Tibial nerve (tissue), 4 donors: ENCODE data around the gene POU2AF3. TPM values are rescaled to one million over a fixed set of nuclear protein-coding genes. Genes with fewer than 3 reads are reported as not detected.

ENCODE experiments used
- DNase-seq, 2 donors: peaks; one replicate each; pipeline ENCODE4 v3.0.0-alpha.2; 2019; ENCODE audit warnings: low spot score in 2 of 2
- H3K27ac ChIP-seq, 4 donors: fragments of 200-600 bp; sonication (generic) in 3 of 4; one replicate each; pipeline ENCODE4 v1.5.1; 2017 to 2019; ENCODE audit warnings: mild to moderate bottlenecking in 1 of 4
- H3K27me3 ChIP-seq, 2 donors: fragments of 200-600 bp; sonication (generic) in 1 of 2; one replicate each; pipeline versions ENCODE4 v1.5.1 to v1.6.0; 2017 to 2019
- H3K36me3 ChIP-seq, 3 donors: fragments of 200-600 bp; sonication (generic); one replicate each; pipeline ENCODE4 v1.5.1; 2018 to 2019
- H3K4me1 ChIP-seq, 4 donors: fragments of 200-600 bp; sonication (generic) in 3 of 4; one replicate each; pipeline ENCODE4 v1.5.1; 2017 to 2019
- H3K4me3 ChIP-seq, 4 donors: fragments of 200-600 bp; sonication (generic) in 3 of 4; one replicate each; pipeline ENCODE4 v1.5.1; 2017 to 2019; ENCODE audit warnings: mild to moderate bottlenecking in 1 of 4, moderate library complexity in 1 of 4
- H3K9me3 ChIP-seq, 4 donors: fragments of 200-600 bp; sonication (generic) in 3 of 4; one replicate each; pipeline ENCODE4 v1.5.1; 2017 to 2019
- EP300 ChIP-seq, 2 donors: sonication (generic); formaldehyde crosslinking; IDR thresholded peaks; one replicate each; pipeline ENCODE4 v1.6.1; 2017; ENCODE audit warnings: antibody characterized with exemption in 2 of 2, mild to moderate bottlenecking in 1 of 2
- POLR2A ChIP-seq, 2 donors: fragments of 450-650 bp; IDR thresholded peaks; one replicate each; pipeline ENCODE4 v1.6.1; 2017; ENCODE audit warnings: antibody characterized with exemption in 2 of 2, mild to moderate bottlenecking in 2 of 2, moderate library complexity in 2 of 2
- WGBS, 2 donors: methylation state at CpG; one replicate each; pipeline ENCODE4 v1.1.5; 2018; 5-methylcytosine and 5-hydroxymethylcytosine counted together
- total RNA-seq, 4 donors: library from RNA; depleted of rRNA; stranded (reverse); fragments of >200 nt; gene quantifications; one replicate each; pipeline ENCODE4 v1.1.0, GENCODE V29; 2016
- TF ChIP-seq, protein P1 (sequence below), 5 experiments: fragments of 200-600 bp in 3 of 5; fragments of 450-650 bp in 2 of 5; sonication (generic) in 3 of 5; IDR thresholded peaks; one replicate each; pipeline ENCODE4 v1.5.1; 2016 to 2019; ENCODE audit warnings: antibody characterized with exemption in 5 of 5, mild to moderate bottlenecking in 3 of 5, moderate library complexity in 2 of 5

The POU2AF3 gene, protein sequence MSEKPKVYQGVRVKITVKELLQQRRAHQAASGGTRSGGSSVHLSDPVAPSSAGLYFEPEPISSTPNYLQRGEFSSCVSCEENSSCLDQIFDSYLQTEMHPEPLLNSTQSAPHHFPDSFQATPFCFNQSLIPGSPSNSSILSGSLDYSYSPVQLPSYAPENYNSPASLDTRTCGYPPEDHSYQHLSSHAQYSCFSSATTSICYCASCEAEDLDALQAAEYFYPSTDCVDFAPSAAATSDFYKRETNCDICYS
- total RNA-seq = 1 to 10 TPM in 3 of 4 donors, under 1 TPM in 1; 0.87 to 4.4 (median 2.3) TPM

DNA sequence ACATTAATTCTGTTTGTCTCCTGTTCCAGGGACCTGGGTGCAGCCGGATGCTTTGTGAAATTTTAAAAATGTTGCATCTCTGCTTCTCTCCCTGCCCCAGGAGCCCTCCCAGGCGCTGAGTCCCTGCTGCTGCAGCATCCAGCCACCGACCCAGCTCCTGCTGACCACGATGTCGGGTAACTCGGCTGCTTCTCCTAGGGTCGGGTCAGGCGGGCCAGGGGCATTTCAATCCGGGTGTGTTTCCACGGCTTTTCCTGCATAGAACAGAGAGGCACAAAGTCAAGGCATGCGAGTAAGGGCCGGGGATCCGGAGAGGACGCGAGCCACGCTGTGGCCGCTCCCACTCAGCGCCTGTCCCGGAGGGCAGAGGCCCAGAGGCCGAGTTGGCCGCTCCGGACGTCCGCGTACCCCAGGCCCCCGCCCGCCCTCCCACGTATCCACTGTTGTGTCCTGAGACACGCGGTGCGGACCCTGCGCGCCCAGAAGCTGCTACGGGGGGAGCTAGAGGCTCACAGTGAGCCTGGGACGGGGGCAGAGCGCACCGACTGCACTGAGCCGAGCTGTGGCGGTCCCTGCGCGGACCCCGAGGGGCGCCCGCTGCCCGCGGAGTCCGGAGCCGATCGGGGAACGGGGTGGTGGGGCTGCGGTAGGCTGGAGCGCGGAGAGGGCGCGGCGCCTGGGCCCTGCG, at the start of gene POU2AF3:
Gene POU2AF3, plus strand, starts transcription at position 134 of the 688 bp plus-strand sequence. Its CDS starts 36 bp downstream, at position 170.
- Histone ChIP-seq H3K9me3 (no peaks in the 10 kb centered on the region), H3K27ac (peak within 1 kb of the TSS; percentile 77 to 91 (median 86)), H3K27me3 (no peaks in the 10 kb centered on the region), H3K4me3 (peak within 1 kb of the TSS; percentile 55 to 83 (median 63)), H3K4me1 (peaks cover 0 to 32% (median 7%) of the 10 kb centered on the region in 4 donors), H3K36me3 (no peaks in the 10 kb centered on the region)
- TF ChIP-seq, protein P1, sequence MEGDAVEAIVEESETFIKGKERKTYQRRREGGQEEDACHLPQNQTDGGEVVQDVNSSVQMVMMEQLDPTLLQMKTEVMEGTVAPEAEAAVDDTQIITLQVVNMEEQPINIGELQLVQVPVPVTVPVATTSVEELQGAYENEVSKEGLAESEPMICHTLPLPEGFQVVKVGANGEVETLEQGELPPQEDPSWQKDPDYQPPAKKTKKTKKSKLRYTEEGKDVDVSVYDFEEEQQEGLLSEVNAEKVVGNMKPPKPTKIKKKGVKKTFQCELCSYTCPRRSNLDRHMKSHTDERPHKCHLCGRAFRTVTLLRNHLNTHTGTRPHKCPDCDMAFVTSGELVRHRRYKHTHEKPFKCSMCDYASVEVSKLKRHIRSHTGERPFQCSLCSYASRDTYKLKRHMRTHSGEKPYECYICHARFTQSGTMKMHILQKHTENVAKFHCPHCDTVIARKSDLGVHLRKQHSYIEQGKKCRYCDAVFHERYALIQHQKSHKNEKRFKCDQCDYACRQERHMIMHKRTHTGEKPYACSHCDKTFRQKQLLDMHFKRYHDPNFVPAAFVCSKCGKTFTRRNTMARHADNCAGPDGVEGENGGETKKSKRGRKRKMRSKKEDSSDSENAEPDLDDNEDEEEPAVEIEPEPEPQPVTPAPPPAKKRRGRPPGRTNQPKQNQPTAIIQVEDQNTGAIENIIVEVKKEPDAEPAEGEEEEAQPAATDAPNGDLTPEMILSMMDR (IDR thresholded peaks at IDR 0.05) = no peak
- TF ChIP-seq POLR2A (IDR thresholded peaks at IDR 0.05) (no peak), EP300 (IDR thresholded peaks at IDR 0.05) (no peak)
- no peak for DNase-seq
- 11 to 23% methylated on average over 19 to 41 of the region's 57 CpGs for WGBS, 2 donors

DNA sequence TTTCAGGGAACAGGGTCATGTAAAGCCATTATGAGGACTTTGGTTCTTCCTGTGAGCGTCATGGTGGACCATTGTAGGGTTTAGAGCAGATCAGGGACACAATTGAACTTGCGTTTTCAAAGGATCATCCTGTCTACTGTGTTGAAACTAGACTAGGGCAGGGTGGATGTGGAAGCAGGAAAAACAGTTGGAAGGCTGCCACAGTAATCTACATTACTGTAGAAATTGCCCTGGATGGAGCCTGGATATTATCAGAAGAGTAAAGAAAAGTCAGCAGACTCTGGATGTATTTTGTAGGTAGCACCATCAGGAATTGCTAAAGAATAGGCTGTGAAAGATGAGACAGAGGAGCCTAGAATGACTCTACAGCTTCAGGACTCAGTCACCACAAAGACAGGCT, 47.4 kb upstream of the POU2AF3 start:
- Histone ChIP-seq H3K27ac (no peak overlapping the region), H3K36me3 (no peaks in the 10 kb centered on the region), H3K27me3 (no peaks in the 10 kb centered on the region), H3K9me3 (no peaks in the 10 kb centered on the region), H3K4me3 (no peak overlapping the region), H3K4me1 (no peaks in the 10 kb centered on the region)
- 71 to 72% methylated on average over 2 of the region's 2 CpGs for WGBS, 2 donors
- TF ChIP-seq POLR2A (IDR thresholded peaks at IDR 0.05) = no peak
- TF ChIP-seq, protein P1 (IDR thresholded peaks at IDR 0.05) = no peak
- no peak for DNase-seq

DNA sequence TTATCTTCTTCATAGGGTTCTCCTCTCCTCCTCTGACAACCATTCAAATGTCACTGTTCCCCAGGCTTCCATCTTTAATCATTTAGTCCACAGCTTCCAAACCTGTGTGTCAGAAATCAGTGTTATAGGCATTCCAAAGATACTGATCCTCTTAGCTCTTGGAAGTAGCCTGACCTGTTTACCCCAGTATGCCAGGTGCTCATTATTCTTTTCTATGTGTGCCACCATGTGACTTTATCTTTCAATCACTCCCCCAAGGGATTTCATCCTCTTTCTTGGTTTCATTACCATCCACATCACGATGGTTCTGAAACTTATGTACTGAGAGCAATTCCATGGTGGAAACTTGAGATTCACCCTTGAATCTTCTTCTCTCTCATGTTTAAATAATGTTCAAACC, 45.2 kb upstream of the POU2AF3 start:
- Histone ChIP-seq H3K27ac (no peak overlapping the region), H3K36me3 (no peaks in the 10 kb centered on the region), H3K4me3 (no peak overlapping the region), H3K4me1 (no peaks in the 10 kb centered on the region), H3K27me3 (no peaks in the 10 kb centered on the region), H3K9me3 (no peaks in the 10 kb centered on the region)
- TF ChIP-seq, protein P1 (IDR thresholded peaks at IDR 0.05) = no peak
- WGBS, 2 donors = 89% methylated on average over 1 of the region's 1 CpG
- no peak for DNase-seq

DNA sequence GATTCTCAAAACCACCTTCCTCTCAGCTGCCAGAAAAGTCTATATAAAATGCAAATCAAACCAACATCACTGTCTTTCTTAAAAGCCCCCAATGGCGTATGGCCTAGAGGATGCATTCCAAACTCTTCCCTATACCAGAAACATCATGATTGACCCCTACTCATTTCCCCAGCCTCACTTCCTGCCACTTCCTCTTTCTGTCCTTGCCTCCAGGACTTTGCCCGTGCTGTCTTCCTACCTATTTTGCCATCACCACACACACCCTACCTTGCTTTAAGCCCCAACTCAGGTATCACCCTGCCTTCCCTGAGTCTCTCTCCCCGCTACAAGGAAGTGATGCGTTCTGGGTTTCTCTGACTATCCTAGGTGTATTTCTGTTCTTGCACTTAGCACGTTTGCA, 44.7 kb upstream of the POU2AF3 start:
- Histone ChIP-seq H3K9me3 (no peaks in the 10 kb centered on the region), H3K36me3 (no peaks in the 10 kb centered on the region), H3K4me1 (no peaks in the 10 kb centered on the region), H3K27me3 (no peaks in the 10 kb centered on the region), H3K4me3 (no peak overlapping the region), H3K27ac (no peak overlapping the region)
- WGBS, 2 donors = 86 to 90% methylated on average over 5 of the region's 5 CpGs
- no peak for DNase-seq
- TF ChIP-seq, protein P1 (IDR thresholded peaks at IDR 0.05) = no peak
- TF ChIP-seq EP300 (IDR thresholded peaks at IDR 0.05) = no peak

DNA sequence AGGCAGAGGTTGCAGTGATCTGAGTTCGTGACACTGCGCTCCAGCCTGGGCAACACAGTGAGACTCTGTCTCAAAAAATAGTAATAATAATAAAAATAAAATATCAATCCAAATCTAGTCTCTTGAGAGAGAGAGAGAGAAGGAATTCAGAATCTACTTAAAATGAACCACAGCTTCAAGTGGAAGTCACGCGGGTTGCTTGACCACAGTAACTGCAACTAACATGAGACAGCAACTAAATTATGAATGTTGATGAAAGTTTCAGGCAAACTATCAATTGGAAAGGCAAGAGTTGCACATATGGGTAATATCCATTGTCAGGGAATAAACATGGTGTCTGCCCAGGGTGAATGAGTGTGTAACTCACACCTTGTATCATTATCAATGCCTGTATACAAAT, 40.3 kb upstream of the POU2AF3 start:
- no peaks in the 10 kb centered on the region for H3K4me1 ChIP-seq
- H3K9me3 ChIP-seq = no peaks in the 10 kb centered on the region
- 90 to 94% methylated on average over 4 of the region's 4 CpGs for WGBS, 2 donors
- no peak overlapping the region for H3K27ac ChIP-seq
- no peaks in the 10 kb centered on the region for H3K27me3 ChIP-seq
- no peaks in the 10 kb centered on the region for H3K36me3 ChIP-seq
- no peak for DNase-seq
- no peak for TF ChIP-seq EP300 (IDR thresholded peaks at IDR 0.05)
- TF ChIP-seq, protein P1 (IDR thresholded peaks at IDR 0.05) = no peak
- TF ChIP-seq POLR2A (IDR thresholded peaks at IDR 0.05) = no peak
- no peak overlapping the region for H3K4me3 ChIP-seq
